A673 (cell line): ENCODE measurements around the gene FGF1. TPM values are rescaled to one million over a fixed set of nuclear protein-coding genes. Genes with fewer than 3 reads are reported as not detected.

Experiments used
- BruUV-seq: library from RNA; stranded (reverse); fragments of 400-500 nt; replicated peaks from 2 replicates; lab custom pipeline; 2021; lab: Mats Ljungman, UMichigan
- CTCF ChIA-PET: fragments of 300-600 bp; sonication (Branson Sonifier 250); formaldehyde crosslinking; loops from one replicate; lab custom pipeline; 2022; ENCODE audit warnings: antibody characterized with exemption; lab: Charles Lee
- POLR2A ChIA-PET: fragments of 300-600 bp; sonication (Branson Sonifier 250); formaldehyde crosslinking; loops from one replicate; lab custom pipeline; 2022; ENCODE audit warnings: antibody characterized with exemption; ENCODE audit not compliant: low non-redundant PET; lab: Charles Lee
- DNase-seq: peaks from one replicate; pipeline ENCODE4 v3.0.0-alpha.2; 2015; ENCODE audit warnings: low spot score
- H3K27ac ChIP-seq: fragments of 200-600 bp; sonication (generic); 2 replicates; pipeline ENCODE4 v1.5.1; 2016; ENCODE audit warnings: mixed run types, low read depth, mild to moderate bottlenecking, mixed read lengths, antibody characterized with exemption, low read length; ENCODE audit not compliant: poor library complexity, severe bottlenecking
- H3K27me3 ChIP-seq: fragments of 200-600 bp; sonication (generic); replicated peaks from 2 replicates; pipeline ENCODE4 v1.6.1; 2017; ENCODE audit warnings: mixed run types, low read depth, mild to moderate bottlenecking, mixed read lengths, antibody characterized with exemption, low read length; ENCODE audit not compliant: insufficient read depth, poor library complexity
- H3K36me3 ChIP-seq: fragments of 200-600 bp; sonication (generic); 2 replicates; pipeline ENCODE4 v1.6.1; 2016; ENCODE audit warnings: mixed run types, mild to moderate bottlenecking, mixed read lengths, antibody characterized with exemption, low read length; ENCODE audit not compliant: insufficient read depth, poor library complexity, severe bottlenecking
- H3K4me1 ChIP-seq: fragments of 200-600 bp; sonication (generic); 2 replicates; pipeline ENCODE4 v1.6.1; 2017; ENCODE audit warnings: mixed run types, mild to moderate bottlenecking, mixed read lengths, antibody characterized with exemption, low read length; ENCODE audit not compliant: insufficient read depth, poor library complexity, severe bottlenecking
- H3K4me3 ChIP-seq: fragments of 200-600 bp; sonication (generic); 2 replicates; pipeline ENCODE4 v1.5.1; 2016; ENCODE audit warnings: low read depth, mixed run types, mild to moderate bottlenecking, mixed read lengths, low read length; ENCODE audit not compliant: poor library complexity, severe bottlenecking
- H3K9me3 ChIP-seq: fragments of 200-600 bp; sonication (generic); 2 replicates; pipeline ENCODE4 v1.6.1; 2016; ENCODE audit warnings: mixed run types, low read depth, mild to moderate bottlenecking, mixed read lengths, antibody characterized with exemption, low read length; ENCODE audit not compliant: poor library complexity, severe bottlenecking
- EZH2 ChIP-seq: fragments of 200-600 bp; sonication (generic); IDR thresholded peaks from 2 replicates; pipeline ENCODE4 v1.6.1; 2017; ENCODE audit warnings: borderline replicate concordance, low read depth, mild to moderate bottlenecking, mixed read lengths, antibody characterized with exemption, low read length; ENCODE audit not compliant: poor library complexity, severe bottlenecking
- intact Hi-C: fragments of 100-400 bp; cut with micrococcal nuclease; formaldehyde crosslinking; loops from one replicate; pipeline ENCODE4 v1.10.0; 2022; ENCODE audit not compliant: unreplicated experiment
- total RNA-seq: library from RNA; stranded (reverse); gene quantifications from 2 replicates; pipeline ENCODE4 v1.2.3, GENCODE V29; 2021
- TF ChIP-seq, protein P1 (sequence below): fragments of 300-800, 200-600 bp; sonication (generic); conservative IDR thresholded peaks from 2 replicates; pipeline ENCODE4 v1.5.1; 2017; ENCODE audit warnings: low read depth, mild to moderate bottlenecking, antibody characterized with exemption, low read length, moderate library complexity, mixed read lengths

FGF1 gene
- total RNA-seq, 1 experiment from 2014 or later: 0.71 TPM

DNA sequence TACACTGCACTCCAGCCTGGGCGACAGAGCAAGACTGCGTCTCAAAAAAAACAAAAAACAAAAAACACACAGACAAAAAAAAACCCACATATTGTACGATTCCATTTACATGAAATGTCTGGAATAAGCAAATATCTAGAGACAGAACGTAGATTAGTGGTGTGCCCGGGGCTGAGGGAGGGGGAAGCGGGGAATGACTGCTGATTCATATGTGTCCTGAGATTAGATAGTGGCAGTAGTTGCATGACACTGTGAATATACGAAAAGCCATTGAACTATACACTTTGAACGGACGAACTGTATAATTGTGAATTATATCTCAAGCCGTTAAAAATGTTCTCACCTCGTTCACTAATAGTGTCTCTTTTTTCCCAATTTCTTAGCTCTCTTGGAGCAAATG is 23.9 kb downstream of the FGF1 start:
- H3K4me3 ChIP-seq: no peak overlapping the region
- intact Hi-C loops: no loop called here
- no TSS peak for BruUV-seq
- H3K4me1 ChIP-seq: no peaks in the 10 kb centered on the region
- H3K27me3 ChIP-seq: no peaks in the 10 kb centered on the region
- ChIA-PET POLR2A (no interaction called here), CTCF (no interaction called here)
- H3K36me3 ChIP-seq: no peaks in the 10 kb centered on the region
- no peak for TF ChIP-seq EZH2
- TF ChIP-seq, protein P1, sequence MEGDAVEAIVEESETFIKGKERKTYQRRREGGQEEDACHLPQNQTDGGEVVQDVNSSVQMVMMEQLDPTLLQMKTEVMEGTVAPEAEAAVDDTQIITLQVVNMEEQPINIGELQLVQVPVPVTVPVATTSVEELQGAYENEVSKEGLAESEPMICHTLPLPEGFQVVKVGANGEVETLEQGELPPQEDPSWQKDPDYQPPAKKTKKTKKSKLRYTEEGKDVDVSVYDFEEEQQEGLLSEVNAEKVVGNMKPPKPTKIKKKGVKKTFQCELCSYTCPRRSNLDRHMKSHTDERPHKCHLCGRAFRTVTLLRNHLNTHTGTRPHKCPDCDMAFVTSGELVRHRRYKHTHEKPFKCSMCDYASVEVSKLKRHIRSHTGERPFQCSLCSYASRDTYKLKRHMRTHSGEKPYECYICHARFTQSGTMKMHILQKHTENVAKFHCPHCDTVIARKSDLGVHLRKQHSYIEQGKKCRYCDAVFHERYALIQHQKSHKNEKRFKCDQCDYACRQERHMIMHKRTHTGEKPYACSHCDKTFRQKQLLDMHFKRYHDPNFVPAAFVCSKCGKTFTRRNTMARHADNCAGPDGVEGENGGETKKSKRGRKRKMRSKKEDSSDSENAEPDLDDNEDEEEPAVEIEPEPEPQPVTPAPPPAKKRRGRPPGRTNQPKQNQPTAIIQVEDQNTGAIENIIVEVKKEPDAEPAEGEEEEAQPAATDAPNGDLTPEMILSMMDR: no peak
- peaks cover 5% of the 10 kb centered on the region for H3K9me3 ChIP-seq
- no peak overlapping the region for H3K27ac ChIP-seq
- DNase-seq: no peak

DNA sequence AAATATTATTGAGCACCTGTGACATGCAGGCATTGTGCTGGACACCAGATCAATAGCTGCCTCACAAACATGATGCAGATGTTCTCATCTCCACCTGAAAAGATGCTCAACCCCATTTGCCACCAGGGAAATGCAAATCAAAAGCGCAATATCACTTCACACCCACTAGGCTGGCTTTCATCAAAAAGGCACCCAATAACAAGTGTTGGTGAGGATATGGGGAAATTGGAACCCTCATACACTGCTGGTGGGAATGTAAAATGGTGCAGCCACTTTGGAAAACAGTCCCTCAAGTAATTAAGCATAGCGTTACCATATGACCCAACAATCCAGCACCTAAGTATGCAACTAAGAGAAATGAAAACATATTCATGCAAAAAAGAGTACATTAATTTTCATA is 24.7 kb downstream of the FGF1 start:
- intact Hi-C loops: no loop called here
- Histone ChIP-seq H3K36me3 (no peaks in the 10 kb centered on the region), H3K9me3 (peaks cover 5% of the 10 kb centered on the region), H3K4me3 (no peak overlapping the region), H3K4me1 (peaks cover 4% of the 10 kb centered on the region), H3K27me3 (no peaks in the 10 kb centered on the region), H3K27ac (no peak overlapping the region)
- POLR2A ChIA-PET: no interaction called here
- no peak for TF ChIP-seq EZH2
- TF ChIP-seq, protein P1: no peak
- CTCF ChIA-PET: interaction anchor here (0.6 kb wide), 1 partner anchor 13 kb away, joined by 3 read pairs; no protein-coding TSS in a partner anchor
- BruUV-seq: no TSS peak
- DNase-seq: no peak

DNA sequence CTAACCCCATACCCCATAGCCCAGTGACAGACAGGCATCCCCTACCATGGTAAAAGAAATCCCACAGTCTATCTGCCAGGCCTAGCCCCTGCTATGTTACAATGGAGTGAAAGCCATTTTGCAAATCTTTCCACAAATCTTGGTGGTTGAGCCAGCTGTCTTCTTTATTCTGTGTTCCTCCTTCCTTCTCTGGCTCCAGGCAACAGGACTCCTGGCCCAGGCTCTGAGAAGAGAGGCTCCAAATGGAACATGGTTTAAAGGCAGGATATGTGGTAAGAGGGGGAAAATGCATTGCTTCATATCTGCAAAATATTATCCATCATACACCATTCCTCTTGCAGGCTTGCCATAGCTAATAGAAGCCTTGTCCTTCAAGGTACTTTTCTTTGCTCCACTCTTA is 25.2 kb downstream of the FGF1 start:
- POLR2A ChIA-PET: interaction anchor here (0.6 kb wide), 1 partner anchor 451 kb away, joined by 3 read pairs; no protein-coding TSS in a partner anchor
- DNase-seq: no peak
- peaks cover 5% of the 10 kb centered on the region for H3K9me3 ChIP-seq
- peaks cover 8% of the 10 kb centered on the region for H3K4me1 ChIP-seq
- H3K27ac ChIP-seq: no peak overlapping the region
- no peaks in the 10 kb centered on the region for H3K27me3 ChIP-seq
- H3K36me3 ChIP-seq: no peaks in the 10 kb centered on the region
- no TSS peak for BruUV-seq
- intact Hi-C loops: no loop called here
- H3K4me3 ChIP-seq: no peak overlapping the region
- TF ChIP-seq, protein P1: no peak
- no peak for TF ChIP-seq EZH2
- CTCF ChIA-PET: interaction anchor here (0.6 to 1.6 kb wide), 2 partner anchors 12 to 53 kb away, joined by 3 read pairs; no protein-coding TSS in a partner anchor
